Endothelial cell of umbilical vein (primary cell): ENCODE results near the gene CGA.

ENCODE experiments used
- EZH2 ChIP-seq: IDR thresholded peaks from 2 replicates; pipeline ENCODE4 v1.6.1; 2012; ENCODE audit warnings: borderline replicate concordance, low read depth, mild to moderate bottlenecking, moderate library complexity, low read length, inconsistent platforms; ENCODE audit not compliant: severe bottlenecking
- MYC ChIP-seq: IDR thresholded peaks from one replicate; pipeline ENCODE4 v1.6.1; 2011; ENCODE audit warnings: mild to moderate bottlenecking, low read depth, low read length
- POLR2A ChIP-seq: IDR thresholded peaks from 2 replicates; pipeline ENCODE4 v1.6.1; 2012; ENCODE audit warnings: low read depth, mild to moderate bottlenecking, control low read depth, low read length
- TF ChIP-seq, protein P1 (sequence below): IDR thresholded peaks from 2 replicates; pipeline ENCODE4 v1.6.1; 2011; ENCODE audit not compliant: insufficient read depth, insufficient read length
- TF ChIP-seq, protein P2 (sequence below), 2 donors: IDR thresholded peaks; 1 replicate in 1 of 2; 2 replicates in 1 of 2; pipeline ENCODE4 v1.5.1; 2011; ENCODE audit warnings: low read length in 2 of 2, mild to moderate bottlenecking in 2 of 2, moderate library complexity in 2 of 2, control low read depth in 1 of 2, inconsistent platforms in 1 of 2, low read depth in 1 of 2; ENCODE audit not compliant: insufficient read depth in 1 of 2; ENCODE audit errors: extremely low read depth in 1 of 2

DNA sequence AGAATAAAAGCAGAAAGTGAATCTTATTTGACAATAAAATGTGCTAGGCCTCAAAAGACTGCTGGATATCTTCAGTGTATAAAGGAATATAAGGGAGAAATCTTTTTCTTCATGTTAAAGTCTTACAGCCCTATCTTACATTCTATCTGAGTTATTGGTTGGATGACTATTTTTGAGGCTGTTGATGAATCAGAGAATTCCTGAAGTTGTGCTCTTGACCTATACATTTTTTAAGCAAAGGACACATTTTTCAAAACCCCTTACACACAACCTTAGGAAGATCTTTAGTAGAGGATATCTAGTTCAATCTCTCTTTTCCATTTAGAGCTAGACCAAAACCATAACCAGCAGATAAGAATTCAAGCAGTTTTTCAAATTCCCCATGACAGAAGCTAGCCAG lies 10.9 kb upstream of the CGA start:
- TF ChIP-seq, protein P1, sequence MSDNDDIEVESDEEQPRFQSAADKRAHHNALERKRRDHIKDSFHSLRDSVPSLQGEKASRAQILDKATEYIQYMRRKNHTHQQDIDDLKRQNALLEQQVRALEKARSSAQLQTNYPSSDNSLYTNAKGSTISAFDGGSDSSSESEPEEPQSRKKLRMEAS: no peak
- TF ChIP-seq EZH2 (no peak), POLR2A (no peak), MYC (no peak)
- TF ChIP-seq, protein P2, sequence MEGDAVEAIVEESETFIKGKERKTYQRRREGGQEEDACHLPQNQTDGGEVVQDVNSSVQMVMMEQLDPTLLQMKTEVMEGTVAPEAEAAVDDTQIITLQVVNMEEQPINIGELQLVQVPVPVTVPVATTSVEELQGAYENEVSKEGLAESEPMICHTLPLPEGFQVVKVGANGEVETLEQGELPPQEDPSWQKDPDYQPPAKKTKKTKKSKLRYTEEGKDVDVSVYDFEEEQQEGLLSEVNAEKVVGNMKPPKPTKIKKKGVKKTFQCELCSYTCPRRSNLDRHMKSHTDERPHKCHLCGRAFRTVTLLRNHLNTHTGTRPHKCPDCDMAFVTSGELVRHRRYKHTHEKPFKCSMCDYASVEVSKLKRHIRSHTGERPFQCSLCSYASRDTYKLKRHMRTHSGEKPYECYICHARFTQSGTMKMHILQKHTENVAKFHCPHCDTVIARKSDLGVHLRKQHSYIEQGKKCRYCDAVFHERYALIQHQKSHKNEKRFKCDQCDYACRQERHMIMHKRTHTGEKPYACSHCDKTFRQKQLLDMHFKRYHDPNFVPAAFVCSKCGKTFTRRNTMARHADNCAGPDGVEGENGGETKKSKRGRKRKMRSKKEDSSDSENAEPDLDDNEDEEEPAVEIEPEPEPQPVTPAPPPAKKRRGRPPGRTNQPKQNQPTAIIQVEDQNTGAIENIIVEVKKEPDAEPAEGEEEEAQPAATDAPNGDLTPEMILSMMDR (IDR thresholded peaks at IDR 0.05; ENCODE audit: extremely low read depth in 1 of 2, insufficient read depth in 1 of 2, low read depth in 1 of 2, low read length in 2 of 2): no peak
